Gastrocnemius medialis (tissue), 4 donors: Measurements from ENCODE around the gene RILP.

ENCODE experiments used
- POLR2A ChIP-seq, 2 donors: fragments of 450-650 bp; IDR thresholded peaks; one replicate each; pipeline ENCODE4 v1.6.1; 2017; ENCODE audit warnings: antibody characterized with exemption in 2 of 2, mild to moderate bottlenecking in 2 of 2, moderate library complexity in 2 of 2
- TF ChIP-seq, protein P1 (sequence below), 5 experiments: fragments of 450-650 bp in 3 of 5; fragments of 200-600 bp in 2 of 5; sonication (generic) in 2 of 5; IDR thresholded peaks in 4 of 5; conservative IDR thresholded peaks in 1 of 5; 1 replicate in 4 of 5; 2 replicates in 1 of 5; pipeline ENCODE4 v1.5.1; 2016 to 2019; ENCODE audit warnings: antibody characterized with exemption in 5 of 5, mild to moderate bottlenecking in 3 of 5, moderate library complexity in 3 of 5

DNA sequence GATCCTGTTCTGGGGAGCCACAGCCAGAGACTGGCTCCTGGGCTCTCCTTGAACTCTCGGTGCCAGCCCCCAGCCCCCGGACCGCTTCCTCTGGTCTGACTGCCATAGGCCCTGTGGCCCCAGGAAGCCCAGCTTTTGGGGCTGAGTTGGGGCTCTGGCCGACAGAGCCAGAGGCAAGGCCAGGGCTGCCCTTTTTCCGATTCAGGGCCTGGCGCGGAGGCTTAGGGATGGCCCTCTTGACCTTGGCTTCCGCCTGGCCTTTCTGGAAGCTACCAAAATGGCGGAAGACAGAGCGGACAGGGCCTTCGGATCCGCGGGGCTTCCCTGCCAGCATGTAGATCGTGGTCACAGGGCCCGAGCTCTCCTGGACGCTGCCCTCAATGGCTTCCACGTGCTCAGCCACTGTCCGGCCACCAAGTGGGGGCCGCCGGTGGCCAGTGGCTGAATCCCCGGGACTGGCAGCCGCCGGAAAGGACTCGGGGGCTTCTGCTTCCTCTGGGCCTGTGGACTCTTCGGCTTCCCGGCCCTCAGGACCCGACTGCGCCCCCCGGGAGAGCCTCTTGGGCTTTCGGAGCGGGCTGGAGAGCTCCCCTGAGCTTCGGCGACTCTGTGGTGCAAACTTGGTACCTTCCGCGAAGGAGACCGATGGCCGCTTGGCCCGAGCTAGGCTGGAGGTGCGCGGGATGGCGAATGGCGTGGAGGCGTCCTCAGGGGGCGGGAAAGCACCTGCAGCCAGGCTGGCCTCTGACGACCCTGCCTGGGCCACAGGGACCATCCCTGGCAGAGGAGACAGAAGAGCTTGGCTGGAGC is 14.6 kb downstream of the RILP start:
- TF ChIP-seq, protein P1, sequence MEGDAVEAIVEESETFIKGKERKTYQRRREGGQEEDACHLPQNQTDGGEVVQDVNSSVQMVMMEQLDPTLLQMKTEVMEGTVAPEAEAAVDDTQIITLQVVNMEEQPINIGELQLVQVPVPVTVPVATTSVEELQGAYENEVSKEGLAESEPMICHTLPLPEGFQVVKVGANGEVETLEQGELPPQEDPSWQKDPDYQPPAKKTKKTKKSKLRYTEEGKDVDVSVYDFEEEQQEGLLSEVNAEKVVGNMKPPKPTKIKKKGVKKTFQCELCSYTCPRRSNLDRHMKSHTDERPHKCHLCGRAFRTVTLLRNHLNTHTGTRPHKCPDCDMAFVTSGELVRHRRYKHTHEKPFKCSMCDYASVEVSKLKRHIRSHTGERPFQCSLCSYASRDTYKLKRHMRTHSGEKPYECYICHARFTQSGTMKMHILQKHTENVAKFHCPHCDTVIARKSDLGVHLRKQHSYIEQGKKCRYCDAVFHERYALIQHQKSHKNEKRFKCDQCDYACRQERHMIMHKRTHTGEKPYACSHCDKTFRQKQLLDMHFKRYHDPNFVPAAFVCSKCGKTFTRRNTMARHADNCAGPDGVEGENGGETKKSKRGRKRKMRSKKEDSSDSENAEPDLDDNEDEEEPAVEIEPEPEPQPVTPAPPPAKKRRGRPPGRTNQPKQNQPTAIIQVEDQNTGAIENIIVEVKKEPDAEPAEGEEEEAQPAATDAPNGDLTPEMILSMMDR (IDR thresholded peaks at IDR 0.05 in 4 of 5, conservative IDR thresholded peaks at IDR 0.05 in 1 of 5) = no peak
- no peak for TF ChIP-seq POLR2A (IDR thresholded peaks at IDR 0.05)
